KBM-7 (cell line): ENCODE measurements around the gene ADCY5.
"Not testable (repeated sequence)": the region's sequence is repeated elsewhere in the genome, so short reads cannot be mapped to it uniquely, and the experiment has no call there.

Experiments
- DNase-seq: peaks from one replicate; pipeline ENCODE4 v3.0.0-alpha.2; 2015
- in situ Hi-C: fragments of 300-500 bp; cut with MboI; formaldehyde crosslinking; loops from 2 replicates; pipeline ENCODE4 v1.14.3; 2020; ENCODE audit warnings: low sequenced_read_pairs, low pct_unique_long_range_greater_than_20kb, mixed read lengths

ADCY5 gene

GRCh38 chr3:123448536-123449101, at the start of gene ADCY5:
Gene ADCY5 (minus strand): TSS chr3:123449090. CDS start chr3:123448545, 545 bp downstream.
- DNase-seq, result no peak
- in situ Hi-C loops, result no loop called here

GRCh38 chr3:123493912-123494311, 45.0 kb upstream of the ADCY5 start:
- no peak for DNase-seq
- in situ Hi-C loops, result no loop called here

- in situ Hi-C loops, result no loop called here
Measured at GRCh38 chr3:123491966-123492587, 43.2 kb upstream of the ADCY5 start.

GRCh38 chr3:123489400-123490004, 40.6 kb upstream of the ADCY5 start:
- in situ Hi-C loops, result no loop called here

More at GRCh38 chr3:123491966-123492587, 43.2 kb upstream of the ADCY5 start:
- DNase-seq, result no peak

GRCh38 chr3:123488645-123489347, 39.9 kb upstream of the ADCY5 start:
- in situ Hi-C loops, result no loop called here
- no peak for DNase-seq

More at GRCh38 chr3:123489400-123490004, 40.6 kb upstream of the ADCY5 start:
- DNase-seq, result peak; percentile 69

- DNase-seq, result not testable (repeated sequence)
Measured at GRCh38 chr3:123487063-123487462, 38.2 kb upstream of the ADCY5 start.

GRCh38 chr3:123486460-123486859, 37.6 kb upstream of the ADCY5 start:
- DNase-seq, result no peak
- in situ Hi-C loops, result no loop called here

More at GRCh38 chr3:123487063-123487462, 38.2 kb upstream of the ADCY5 start:
- in situ Hi-C loops, result not testable (repeated sequence)

- no peak for DNase-seq
- in situ Hi-C loops, result no loop called here
Measured at GRCh38 chr3:123485551-123485950, 36.7 kb upstream of the ADCY5 start.

GRCh38 chr3:123483146-123483545, 34.3 kb upstream of the ADCY5 start:
- no peak for DNase-seq
- in situ Hi-C loops, result no loop called here

GRCh38 chr3:123481722-123482457, 33.0 kb upstream of the ADCY5 start:
- DNase-seq, result no peak
- in situ Hi-C loops, result no loop called here

GRCh38 chr3:123481071-123481470, 32.2 kb upstream of the ADCY5 start:
- in situ Hi-C loops, result no loop called here
- no peak for DNase-seq

- in situ Hi-C loops, result no loop called here
- peak; percentile 23 for DNase-seq
Measured at GRCh38 chr3:123480428-123480827, 31.5 kb upstream of the ADCY5 start.

- DNase-seq, result no peak
- in situ Hi-C loops, result no loop called here
Measured at GRCh38 chr3:123479891-123480290, 31.0 kb upstream of the ADCY5 start.

GRCh38 chr3:123478314-123478713, 29.4 kb upstream of the ADCY5 start:
- in situ Hi-C loops, result no loop called here
- no peak for DNase-seq

- DNase-seq, result no peak
Measured at GRCh38 chr3:123476967-123477750, 28.3 kb upstream of the ADCY5 start.

GRCh38 chr3:123475786-123476185, 26.9 kb upstream of the ADCY5 start:
- DNase-seq, result no peak
- in situ Hi-C loops, result no loop called here

More at GRCh38 chr3:123476967-123477750, 28.3 kb upstream of the ADCY5 start:
- in situ Hi-C loops, result no loop called here

- in situ Hi-C loops, result no loop called here
- DNase-seq, result no peak
Measured at GRCh38 chr3:123471106-123471505, 22.2 kb upstream of the ADCY5 start.

- in situ Hi-C loops, result no loop called here
- DNase-seq, result no peak
Measured at GRCh38 chr3:123469323-123469995, 20.6 kb upstream of the ADCY5 start.
